Measurements from ENCODE around the gene C9orf40.

The C9orf40 gene

DNA sequence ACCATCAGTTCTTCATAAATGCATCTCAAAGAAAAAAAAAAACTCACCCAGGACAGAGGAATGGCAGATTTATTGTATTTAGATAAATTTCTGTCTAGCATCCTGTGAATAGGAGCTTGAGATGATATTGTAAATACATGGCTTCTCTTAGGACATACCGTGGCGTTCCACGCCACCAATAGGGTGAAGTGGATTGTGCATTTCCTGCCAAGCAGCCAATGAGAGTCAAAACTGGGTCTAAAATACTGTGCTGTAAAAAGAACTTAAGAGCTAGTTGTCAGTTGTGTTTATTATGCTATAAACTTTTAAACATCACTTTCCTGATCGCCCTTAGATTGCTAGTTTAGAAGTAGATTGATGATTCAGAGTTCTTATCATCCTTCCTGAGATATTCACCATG lies 44.0 kb downstream of the C9orf40 start:
- DNase-seq: no peak
- intact Hi-C loops (cut with DNase I; ENCODE audit: low total_unique reads): loop anchor here (10.0 kb wide), 1 partner anchor 114 kb away; no protein-coding TSS in a partner anchor
- TF ChIP-seq, protein P1, sequence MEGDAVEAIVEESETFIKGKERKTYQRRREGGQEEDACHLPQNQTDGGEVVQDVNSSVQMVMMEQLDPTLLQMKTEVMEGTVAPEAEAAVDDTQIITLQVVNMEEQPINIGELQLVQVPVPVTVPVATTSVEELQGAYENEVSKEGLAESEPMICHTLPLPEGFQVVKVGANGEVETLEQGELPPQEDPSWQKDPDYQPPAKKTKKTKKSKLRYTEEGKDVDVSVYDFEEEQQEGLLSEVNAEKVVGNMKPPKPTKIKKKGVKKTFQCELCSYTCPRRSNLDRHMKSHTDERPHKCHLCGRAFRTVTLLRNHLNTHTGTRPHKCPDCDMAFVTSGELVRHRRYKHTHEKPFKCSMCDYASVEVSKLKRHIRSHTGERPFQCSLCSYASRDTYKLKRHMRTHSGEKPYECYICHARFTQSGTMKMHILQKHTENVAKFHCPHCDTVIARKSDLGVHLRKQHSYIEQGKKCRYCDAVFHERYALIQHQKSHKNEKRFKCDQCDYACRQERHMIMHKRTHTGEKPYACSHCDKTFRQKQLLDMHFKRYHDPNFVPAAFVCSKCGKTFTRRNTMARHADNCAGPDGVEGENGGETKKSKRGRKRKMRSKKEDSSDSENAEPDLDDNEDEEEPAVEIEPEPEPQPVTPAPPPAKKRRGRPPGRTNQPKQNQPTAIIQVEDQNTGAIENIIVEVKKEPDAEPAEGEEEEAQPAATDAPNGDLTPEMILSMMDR (IDR thresholded peaks at IDR 0.05): no peak
- Histone ChIP-seq H3K27me3 (peaks cover 0 to 6% of the 10 kb centered on the region in 2 donors), H3K27ac (no peak overlapping the region), H3K4me1 (no peaks in the 10 kb centered on the region), H3K4me3 (no peak overlapping the region), H3K36me3 (no peaks in the 10 kb centered on the region), H3K9me3 (peaks cover 0 to 8% (median 0%) of the 10 kb centered on the region in 3 donors)

DNA sequence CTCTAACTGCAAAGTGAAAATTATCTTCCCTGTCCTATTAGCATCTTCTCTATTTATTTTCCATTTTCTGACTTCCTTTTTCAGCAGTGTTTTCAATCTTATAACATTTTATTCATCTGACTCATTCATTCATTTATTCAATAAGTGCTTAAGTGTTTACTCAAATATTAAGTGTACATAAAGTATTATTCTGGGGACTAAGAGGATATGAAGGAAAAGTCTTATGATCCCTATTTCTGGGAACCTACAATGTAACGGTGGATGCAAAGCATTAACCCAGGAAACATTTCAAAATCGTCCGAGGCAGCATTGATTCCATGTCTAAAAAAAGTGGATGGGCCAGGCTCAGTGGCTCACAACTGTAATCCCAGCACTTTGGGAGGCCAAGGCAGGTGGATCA lies 45.6 kb downstream of the C9orf40 start:
- intact Hi-C loops (cut with DNase I; ENCODE audit: low total_unique reads): loop anchor here (10.0 kb wide), 1 partner anchor 112 kb away; no protein-coding TSS in a partner anchor
- TF ChIP-seq, protein P1 (IDR thresholded peaks at IDR 0.05): no peak
- no peak for DNase-seq
- Histone ChIP-seq H3K36me3 (no peaks in the 10 kb centered on the region), H3K4me3 (no peak overlapping the region), H3K27ac (no peak overlapping the region), H3K9me3 (peaks cover 0 to 7% (median 0%) of the 10 kb centered on the region in 3 donors), H3K4me1 (no peaks in the 10 kb centered on the region), H3K27me3 (peaks cover 0 to 6% of the 10 kb centered on the region in 2 donors)

DNA sequence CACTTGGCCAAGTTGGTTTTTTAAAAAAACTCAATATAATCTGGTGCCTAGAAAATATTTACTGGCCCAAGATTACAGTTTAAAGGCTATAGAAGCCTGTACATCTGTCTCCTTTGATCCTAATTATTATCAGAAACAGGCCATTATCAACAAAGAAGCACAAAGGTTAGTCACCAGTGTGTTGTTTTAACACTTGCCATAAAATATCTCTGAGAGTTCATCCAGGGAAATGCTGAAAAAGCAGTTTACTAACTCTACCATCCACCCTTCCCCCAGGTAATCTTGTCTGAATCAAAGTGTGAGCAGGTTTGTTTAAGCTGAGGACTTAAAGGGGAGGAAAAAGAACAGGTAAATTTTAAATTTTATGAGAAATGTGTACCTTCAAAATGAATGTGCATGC lies 51.7 kb downstream of the C9orf40 start:
- Histone ChIP-seq H3K36me3 (no peaks in the 10 kb centered on the region), H3K27ac (no peak overlapping the region), H3K27me3 (peaks cover 0 to 3% of the 10 kb centered on the region in 2 donors), H3K4me3 (no peak overlapping the region), H3K4me1 (no peaks in the 10 kb centered on the region), H3K9me3 (no peaks in the 10 kb centered on the region)
- no peak for DNase-seq
- TF ChIP-seq, protein P1 (IDR thresholded peaks at IDR 0.05): no peak
- intact Hi-C loops (cut with DNase I; ENCODE audit: low total_unique reads): loop anchor here (10.0 kb wide), 1 partner anchor 106 kb away; no protein-coding TSS in a partner anchor

All from tibial artery (tissue), 4 donors.